ENCODE data around the gene RASSF8.

Gene RASSF8

DNA sequence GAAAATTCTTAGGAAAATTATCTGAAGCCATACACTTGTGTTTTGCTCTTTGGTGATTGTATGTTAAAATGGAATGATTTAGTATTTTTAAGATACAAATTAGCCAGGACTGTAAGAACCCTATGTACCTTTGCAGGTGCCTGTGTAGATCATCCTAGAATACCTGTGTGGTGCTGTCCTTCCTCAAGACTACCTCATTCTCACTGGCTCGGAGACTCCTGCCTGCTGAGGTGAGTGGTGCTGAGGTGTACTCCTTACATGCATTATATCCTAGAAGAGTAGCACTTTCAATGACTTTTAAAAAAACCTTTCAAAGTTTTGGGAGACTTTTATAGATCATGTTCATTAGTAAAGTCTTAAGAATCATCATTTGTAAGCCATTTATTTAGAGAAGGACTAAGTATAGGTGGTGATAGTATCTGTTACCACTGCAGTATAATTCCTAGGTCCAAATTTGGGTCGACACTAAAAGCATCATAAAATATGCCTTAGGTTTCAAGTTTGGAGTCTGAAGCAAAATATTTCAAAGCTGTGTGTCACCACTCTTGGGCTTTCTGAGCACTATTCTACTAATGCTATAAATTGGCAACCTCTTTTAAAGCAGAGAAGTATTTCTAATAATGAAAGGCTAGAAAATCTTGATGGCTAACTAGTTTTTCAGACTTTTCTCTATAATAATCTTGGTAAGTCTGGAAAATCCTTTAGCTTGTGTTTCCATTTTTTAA is 36.6 kb downstream of the RASSF8 start:
- no peak for DNase-seq

DNA sequence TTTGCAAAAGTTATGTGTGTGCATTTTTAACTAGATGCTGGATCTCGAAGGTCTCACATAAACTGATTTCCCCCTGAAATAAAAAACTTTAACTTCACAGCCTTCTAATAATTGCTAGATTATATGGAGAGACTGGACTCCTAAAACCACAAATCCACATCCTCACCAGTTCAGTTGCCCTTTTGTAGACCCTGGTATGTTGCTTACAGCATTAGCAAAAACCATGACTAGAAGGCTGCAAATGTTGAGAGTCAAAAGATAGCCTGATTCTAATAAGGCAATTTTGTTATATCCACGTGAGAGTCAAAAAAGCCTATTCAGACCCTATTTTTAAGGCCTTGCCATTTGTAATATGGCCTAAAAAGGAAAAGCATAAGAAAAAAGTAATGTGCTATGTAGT is 37.4 kb downstream of the RASSF8 start:
- DNase-seq: no peak

DNA sequence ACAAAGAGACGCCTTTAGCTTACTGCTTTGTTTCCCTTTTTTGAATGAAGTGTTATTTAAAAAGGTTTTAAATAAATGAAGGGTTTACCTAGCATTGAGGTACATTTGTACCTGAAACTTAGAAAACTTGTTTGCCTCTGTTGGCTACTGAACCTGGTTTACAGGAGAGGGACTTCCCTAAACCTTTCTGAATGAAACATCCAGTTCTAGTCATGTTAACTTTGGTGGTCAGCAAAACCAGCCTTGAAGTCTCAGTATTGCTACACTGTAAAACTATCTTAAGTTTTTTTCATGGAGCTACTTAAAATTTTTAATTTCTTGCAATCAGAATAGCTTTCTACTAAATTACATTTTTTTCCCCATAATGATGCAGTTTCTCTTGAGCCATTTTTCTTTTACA is 38.2 kb downstream of the RASSF8 start:
- no peak for DNase-seq

DNA sequence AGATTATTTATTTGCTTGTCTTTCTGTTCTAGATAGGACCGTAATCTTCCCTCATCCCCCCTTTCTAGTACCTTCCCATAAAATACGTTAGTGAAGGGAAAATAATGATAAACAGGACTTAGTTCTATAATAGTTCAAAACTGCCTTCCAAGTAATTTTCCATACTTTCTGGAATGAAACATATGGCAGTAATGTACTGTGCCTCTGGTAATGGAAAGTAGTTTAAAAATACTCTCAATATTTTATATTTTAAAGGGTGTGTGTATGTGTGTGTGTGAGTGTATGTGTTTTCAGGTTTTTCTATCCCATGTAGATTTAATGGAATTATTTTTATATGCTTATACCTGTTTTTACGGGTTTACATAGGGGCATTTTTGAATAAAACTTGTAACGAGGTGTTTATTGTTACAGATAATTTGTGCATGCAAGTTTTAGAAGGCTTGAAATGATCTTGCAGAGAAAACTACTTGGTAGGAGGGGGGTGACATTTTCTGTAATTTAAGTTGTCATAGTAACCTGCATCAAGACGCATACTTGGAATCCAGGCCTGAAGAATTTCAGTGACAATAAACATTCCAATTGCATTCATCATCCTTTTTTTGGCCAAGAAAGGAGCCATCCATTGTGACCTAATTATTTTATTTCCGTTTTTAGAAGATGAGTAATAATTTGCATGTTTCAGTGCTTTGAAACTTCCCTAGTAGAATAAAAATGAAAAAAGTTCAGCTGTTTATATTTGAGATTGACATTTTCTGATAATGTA is 38.9 kb downstream of the RASSF8 start:
- DNase-seq: no peak

DNA sequence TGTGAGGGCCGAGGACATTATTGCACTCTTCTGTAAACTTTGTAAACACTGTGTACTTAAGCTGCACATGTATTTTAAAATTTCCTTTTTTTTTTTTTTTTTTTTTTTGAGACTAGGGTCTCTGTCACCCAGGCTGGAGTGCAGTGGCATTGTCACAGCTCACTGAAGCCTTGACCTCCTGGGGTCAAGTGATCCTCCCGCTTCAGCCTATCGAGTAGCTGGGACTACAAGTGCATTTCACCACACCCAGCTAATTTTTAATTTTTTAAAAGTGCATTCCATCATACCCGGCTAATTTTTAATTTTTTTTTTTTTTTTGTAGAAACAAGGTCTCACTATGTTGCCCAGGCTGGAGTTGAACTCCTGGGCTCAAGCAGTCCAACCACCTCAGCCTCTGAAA is 42.4 kb downstream of the RASSF8 start:
- DNase-seq: no peak

DNA sequence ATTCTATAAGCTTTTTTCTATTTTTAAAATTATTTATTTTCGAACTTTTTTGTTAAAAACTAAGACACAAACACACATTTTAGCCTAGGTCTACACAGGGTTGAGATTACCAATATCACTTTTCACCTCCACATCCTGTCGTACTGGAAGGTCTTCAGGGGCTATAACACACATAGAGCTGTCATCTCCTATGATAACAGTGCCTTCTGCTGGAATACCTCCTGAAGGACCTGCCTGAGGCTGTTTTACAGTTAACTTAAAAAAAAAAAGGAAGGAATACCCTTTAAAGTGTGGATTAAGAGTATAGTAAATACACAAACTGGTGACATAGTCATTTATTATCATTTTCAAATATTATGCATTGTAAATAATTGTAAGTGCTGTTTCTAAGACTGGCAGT is 43.0 kb downstream of the RASSF8 start:
- DNase-seq: peak; percentile 9

DNA sequence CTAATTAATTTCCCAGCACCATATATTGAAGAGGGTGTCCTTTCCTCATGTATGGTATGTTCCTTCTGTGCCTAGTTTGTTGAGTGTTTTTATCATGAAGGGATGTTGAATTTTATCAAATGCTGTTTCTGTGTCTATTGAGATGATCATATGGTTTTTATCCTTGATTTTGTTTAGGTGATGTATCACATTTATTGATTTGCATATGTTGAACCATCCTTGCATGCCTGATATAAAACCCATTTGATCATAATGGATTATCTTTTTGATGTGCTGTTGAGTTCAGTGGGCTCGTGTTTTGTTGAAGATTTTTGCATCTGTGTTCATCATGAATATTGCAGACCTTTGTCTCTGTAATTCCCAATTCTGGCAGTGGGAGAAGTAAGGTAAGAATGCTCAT is 44.6 kb downstream of the RASSF8 start:
- no peak for DNase-seq

DNA sequence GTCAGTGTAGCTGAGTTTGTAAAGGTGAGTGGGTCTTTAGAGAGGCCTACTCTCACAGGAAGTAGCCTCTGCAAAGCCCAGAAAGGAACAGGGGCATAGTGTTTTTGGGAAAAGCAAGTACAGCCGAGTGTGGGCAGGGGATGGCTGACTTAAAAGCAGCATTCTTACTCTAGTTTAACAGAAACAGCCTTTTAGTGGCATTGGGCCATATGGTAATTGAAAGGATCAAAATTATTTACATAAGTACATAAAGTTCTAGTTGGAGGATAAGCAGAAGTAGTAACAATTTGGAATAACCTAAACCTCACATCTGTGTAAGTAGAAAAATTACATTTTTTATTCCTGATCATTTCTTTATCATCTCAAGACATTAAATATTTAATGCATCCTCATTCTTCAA is 49.1 kb downstream of the RASSF8 start:
- no peak for DNase-seq

DNA sequence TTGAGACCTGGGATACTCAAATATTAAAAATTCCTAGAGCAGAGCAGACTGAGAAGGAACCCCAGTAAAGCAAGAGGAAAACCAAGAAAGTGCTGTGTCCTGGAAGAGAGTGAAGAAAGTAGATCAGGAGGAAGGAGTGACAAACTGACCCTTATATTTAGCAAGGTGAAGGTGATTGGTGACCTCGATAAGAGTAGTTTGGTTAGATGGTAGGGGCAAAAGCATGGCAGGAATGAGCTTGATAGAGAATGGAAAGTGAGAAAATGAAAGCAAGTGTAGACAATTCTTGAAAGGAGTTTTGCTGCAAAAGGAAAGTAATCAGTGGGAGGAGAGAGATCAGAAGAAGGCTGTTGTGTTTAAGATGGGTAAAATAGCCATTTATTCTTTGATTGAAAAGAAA is 51.1 kb downstream of the RASSF8 start:
- no peak for DNase-seq

DNA sequence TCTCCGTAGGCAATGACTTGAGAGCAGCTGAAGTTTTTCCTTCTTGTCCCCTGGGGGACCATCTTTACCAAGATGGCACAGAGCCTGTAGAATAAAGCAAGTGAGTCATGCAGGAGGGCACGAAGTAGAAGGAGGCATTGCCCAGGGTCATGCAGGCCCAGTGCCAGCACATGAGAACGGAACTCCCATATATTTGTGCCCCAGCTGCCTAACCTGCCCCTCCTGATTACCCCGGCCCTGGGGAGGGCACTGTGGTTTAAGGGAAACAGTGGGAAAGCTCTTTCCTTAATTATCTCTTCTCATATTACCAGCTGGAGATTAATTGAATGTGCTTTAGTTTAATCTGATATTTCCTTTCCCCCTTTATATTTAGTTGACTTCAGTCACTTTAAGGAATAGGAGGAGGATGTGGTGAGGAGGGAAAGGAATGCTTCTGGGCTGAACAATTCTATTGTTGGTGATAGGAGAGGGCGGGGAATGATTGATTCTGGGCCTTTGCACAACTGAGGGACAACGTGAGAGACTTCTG is 51.9 kb downstream of the RASSF8 start:
- DNase-seq: no peak

DNA sequence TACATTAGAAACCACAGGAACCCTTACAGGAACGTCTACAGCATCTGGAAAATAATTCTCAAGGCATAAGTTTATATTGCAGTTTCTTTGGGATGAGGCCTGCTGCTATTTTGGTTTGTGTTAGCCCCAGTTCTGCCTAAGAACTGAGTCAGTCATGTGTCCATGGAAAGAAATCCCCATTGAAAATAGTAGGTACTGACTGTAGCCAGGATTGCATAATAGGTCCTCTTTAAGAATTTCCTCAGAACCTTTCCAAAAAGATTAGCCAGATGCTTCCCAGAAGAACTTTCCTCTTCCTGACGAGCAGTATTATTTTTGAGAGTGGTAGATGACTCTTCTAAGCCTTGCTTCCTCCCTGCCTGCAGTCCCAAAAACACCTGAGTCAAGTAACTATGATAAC is 52.6 kb downstream of the RASSF8 start:
- DNase-seq: no peak

DNA sequence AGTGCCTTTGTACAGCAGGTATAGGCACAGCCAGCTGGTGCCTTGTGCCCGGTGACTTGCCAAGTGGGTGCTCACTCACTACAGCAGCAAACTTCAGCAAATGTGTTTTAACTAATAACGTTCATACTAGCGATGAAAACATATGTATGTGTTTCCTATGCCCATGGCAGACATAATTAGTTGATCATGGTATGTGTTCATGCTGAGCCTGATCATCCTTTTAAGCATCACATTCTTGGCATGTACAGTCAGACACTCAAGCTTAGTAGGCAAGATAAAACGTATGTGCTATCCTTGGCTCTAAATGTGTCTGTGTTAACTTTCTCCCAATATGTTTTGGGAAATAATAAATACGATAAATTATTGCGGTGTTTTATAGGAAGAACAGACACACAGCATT is 55.6 kb downstream of the RASSF8 start:
- DNase-seq: no peak

DNA sequence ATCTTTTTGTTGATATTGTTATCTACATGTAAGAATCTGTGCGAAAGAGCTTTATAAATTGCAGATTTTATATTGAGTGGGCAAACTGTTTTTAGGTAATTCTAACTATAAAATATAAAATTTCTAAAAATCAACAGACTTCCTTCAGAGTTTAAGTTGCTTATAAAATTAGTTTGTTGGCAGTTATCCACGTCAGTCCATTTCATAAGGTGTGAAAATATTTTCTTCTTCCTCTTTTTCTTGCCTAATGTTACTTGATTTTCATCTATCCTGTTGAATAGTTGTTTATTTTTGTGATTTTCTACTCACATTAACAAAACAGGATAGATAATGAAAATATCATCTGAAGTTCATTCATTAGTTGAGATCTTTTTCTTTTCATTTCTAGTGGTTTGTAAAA is 58.0 kb downstream of the RASSF8 start:
- no peak for DNase-seq

DNA sequence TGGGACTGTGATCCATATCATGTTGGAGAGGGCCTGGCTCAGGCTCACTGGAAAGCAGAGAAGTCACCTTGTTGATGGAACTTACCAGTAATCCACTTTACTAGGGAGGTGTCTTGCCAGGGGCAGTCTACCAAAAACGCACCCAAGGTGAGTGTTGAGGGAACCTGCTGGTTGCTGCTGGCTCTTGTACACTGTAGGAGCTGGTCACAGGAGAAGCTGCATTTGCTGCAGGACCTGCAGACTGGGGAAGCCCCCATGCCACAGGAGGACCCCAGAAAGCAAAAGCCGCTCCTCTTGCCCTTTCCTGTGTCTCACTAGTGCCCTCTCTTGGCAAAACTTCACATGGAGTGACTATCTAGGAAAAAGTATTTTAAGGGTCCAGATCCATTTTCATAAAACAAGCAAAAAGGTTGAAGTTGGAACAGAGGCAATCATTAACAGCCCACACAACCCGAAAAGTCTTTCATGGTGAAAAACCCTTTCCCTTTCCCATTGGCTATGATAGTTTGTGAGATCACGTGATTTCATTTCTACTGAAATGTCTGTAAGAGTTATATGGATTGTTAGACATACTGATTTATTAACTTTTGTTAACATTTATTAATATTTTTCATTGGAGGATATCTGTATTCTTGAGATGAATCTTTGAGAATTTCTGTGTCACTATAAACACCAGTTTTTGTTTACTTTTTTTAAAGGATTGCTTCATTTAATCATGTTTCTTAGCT is 59.2 kb downstream of the RASSF8 start:
- DNase-seq: no peak

DNA sequence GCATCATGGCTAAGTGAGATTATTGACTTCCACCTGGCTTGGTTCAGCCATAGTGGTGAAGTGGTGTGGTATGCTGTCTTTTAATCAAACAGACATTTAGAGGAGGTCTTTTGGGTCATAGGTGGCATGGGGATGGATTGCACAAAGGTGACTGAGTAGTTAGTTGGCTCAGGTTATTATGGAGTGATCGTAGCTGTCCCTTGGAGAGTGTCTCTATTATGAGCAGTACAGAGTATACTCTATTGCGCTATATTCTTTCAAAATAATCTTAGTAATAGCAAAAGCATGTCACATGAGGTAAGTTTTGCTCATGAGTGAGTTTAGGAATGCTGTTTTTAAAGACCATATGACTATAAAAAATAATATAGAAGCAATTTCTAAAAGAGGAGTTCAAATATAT is 60.4 kb downstream of the RASSF8 start:
- no peak for DNase-seq

DNA sequence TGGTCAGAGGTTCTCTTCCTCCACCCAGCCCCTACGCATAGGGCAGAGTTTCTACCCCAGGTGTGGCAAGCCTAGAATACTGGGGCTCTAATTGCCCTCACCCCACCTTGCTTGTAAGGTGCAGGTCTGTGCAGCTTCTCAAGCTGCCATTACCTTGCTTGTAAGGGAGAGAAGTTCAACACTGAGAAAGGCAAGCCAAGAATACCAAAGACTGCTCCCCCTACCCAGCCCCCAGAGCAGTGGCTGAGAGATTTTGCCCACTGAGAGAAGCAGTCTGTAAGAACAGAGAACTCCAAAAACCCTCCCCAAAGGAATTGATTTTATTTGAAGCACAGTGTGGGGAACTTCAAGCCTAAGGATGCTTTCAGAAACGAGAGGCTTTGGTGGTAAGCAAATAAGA is 63.1 kb downstream of the RASSF8 start:
- DNase-seq: no peak

DNA sequence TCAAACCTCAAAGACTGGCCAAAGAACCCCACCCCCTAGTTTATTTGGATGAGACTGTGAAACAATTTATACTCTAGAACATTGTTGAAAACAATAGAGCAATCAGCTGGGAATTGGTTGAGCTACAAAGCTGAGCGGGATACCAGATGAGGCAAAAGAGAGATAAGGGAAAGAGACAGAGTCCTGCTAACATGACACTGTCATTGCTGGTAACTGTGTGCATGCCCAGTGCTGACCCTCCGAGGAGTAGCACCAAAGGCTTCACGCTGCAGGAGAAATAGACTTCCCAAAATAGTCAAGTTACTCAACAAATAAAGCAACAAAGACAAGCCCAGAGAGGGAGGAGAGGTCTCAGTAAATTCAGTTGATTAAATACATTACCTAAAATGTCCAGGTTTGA is 63.6 kb downstream of the RASSF8 start:
- DNase-seq: no peak

DNA sequence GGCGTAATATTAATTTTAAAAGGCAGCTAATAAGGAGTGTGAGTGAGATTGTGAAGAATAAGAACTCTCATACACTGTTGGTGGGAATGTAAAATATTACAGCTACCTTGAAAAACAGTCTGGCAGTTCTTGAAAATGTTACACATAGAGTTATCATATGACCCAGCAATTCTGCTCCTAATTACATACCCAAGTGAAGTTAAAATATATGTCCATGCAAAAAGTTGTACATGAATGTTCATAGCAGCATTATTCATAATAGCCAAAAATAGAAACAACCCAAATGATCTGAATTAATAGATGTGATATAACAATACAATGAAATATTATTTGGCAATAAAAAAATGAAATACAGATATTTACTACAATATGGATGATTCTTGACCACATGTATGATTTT is 68.2 kb downstream of the RASSF8 start:
- no peak for DNase-seq

DNA sequence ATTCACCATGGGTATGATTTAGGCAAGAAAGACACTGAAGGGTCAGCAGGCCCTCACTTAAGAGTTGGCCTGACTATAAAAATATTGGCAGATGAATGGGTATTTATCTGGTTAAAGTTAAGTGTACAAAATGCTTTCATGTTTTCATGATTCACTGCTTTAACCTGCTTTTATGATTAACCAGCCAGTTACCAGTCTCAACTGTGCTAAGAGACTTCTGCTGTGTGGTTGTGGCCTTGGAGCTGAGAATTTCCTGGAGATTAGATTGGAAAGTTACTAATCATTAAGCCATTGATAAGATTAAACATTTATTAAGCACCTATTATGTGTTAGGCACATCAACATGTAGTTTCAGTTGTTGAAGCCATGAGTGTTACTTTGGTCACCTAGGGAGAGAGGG is 68.9 kb downstream of the RASSF8 start:
- no peak for DNase-seq

DNA sequence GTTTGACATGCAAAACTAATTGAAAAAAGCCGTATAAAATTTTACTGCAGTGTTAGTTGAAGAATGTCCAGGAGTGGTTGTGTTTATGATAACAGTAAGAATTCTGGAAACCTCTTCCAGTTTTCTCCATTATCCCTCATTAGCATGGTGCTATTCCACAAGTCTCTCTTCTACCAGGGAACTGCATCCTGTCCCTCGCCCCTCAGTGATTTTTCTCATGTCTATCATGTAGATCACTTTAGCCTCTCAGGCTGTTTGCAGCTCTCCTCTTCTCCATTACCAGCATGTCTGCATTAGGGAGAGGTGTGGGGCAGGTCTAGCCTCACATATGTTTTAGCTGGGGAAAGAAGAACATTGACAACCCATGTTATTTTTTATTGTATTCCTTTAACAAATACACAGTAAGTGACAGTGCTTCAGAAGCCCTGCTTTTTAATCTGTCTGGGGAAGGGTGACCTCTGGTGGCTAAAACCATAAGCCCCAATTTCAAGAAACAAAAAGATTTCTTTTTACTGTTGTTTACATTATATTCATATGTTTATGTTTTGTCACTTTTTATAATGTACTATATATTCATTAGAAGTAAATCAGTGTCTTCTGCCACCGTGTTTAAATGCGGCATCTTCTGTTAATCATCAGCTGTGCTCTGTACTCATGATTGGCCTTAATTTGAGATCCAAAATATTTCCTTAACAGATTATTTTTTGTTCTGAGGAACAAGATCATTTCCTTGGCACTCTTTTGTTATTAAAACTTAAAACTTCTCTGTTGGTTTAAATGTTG is 70.7 kb downstream of the RASSF8 start:
- DNase-seq: peak; percentile 39

DNA sequence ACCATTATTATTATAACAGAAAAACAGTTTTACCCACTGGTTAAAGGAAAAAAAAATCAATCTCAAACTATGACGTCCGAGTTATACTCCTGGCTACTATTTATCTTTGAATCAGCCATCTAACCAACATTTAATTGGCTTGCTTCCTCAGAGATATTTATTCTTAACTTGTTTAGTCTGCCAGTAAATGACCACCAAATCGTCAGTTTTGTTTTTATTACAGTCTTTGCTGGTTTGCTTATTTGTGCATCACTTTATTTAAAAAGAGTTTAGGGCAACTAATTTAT is 71.2 kb downstream of the RASSF8 start:
- no peak for DNase-seq

DNA sequence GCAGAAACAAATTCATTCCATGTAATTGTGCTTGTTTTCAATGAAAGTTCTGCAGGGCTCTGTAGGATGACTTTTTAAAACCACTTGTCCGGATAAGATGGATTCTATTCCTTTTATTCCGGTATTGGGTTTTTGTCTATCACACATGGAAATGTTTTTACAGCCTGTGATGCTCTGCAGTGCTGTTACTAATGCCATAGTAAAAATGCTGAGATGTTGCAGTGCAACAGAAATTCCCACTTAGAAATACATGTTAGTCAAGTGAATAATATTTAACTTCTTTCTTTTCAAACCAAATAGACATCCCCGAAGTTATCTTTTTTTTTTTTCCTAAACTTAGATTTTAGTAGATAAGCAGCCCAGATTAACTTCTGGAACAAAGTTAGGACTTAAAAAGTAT is 71.9 kb downstream of the RASSF8 start:
- no peak for DNase-seq

DNA sequence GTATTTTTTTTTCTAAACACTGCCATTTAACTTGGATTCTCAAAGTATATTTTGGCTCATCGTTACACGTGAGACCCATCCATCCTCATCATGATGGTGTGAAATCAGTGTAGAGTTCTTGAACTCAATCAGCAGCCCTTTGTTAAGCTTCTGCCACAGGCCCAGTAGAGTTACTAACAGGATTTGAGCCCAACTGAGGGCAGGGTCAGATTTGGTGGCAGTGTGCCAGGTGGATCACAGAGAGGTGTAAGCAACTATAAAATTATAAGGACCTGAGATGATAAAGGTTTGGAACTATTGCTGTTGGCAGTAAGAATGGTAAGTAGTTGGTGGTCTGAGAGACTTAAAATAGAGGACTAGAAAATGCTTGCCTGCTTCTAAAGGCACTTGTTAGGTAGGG is 72.8 kb downstream of the RASSF8 start:
- DNase-seq: no peak

Measured in NCI-H526 treated with DMSO at 0.1 percent for 48 hours (cell line).